CD4-positive, alpha-beta T cell treated with Interleukin-1 beta for 1 hour (primary cell): ENCODE measurements around the gene MARVELD1.

Source experiments
- DNase-seq, 2 donors: peaks; one replicate each; pipeline ENCODE4 v3.0.0-alpha.2; 2020 to 2022

MARVELD1 gene

DNA sequence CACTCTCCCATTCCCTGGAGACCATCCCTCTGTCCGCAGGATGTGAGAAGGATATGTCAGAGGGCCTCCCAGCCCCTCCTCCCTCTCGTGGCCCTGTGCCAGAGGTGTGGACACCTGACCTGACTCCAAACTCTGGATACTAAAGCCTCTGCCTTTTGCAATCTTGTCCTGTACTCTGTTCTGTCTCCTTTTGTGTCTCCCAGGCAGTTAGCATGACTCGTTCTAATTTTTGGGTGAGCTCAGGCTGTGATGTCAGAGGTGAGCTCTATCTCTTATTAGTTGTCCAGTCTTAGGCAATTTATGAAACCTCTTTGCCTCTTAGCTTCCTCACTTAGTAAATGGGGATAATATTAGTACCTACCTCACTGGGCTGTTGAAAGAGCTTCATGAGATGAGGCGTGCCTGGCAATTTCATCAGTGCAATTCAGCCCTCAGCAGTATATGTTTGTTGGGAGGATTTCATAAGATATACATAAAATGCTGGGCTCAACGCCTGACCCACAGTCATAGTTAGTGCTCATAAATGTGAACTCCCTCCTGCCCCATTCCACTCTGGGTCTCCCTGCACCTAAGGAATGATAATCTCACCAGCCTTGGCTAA lies 10.9 kb downstream of the MARVELD1 start:
- DNase-seq = peak in 1 of 2 donors; percentile 17

DNA sequence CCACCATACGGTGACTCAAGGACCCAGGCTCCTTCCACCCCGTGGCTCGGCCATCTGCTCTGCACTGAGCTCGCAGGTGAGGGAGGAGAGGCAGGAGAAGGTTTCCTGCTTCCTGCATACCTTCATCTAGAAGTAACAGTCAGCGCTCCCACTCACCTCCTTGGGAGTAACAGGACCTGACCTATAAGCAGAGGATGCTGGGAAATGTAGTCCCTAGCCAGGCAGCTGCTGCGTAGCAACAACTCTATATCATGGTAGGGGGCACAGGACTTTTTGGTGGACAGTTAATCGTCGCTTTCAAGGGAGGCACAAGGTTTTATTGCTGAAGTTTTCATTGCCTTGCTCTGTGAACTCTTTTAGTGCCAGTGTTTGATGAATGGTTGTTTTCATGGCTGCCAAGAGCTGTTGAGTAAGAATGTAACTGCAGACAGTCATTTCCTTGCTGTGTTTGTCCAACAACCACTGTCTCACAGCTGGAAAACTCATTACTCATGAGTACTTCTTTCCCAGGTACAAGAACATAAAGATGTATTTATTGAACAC lies 13.2 kb downstream of the MARVELD1 start:
- no peak for DNase-seq

DNA sequence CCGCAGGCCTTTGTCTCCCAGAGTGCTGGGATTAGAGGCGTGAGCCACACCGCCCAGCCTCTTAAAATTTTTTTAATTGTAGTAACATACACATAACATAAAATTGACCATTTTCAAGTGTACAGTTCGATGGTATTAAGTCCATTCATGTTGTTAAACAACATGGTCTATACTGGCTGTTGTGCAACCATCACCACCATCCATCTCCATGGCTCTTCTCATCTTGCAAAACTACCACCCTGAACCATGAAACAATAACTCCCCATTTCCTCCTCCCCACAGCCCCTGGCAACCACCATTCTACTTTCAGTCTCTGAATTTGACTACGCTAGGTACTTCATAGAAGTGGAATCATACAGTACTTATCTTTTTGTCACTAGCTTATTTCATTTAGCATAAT lies 15.5 kb downstream of the MARVELD1 start:
- no peak for DNase-seq

DNA sequence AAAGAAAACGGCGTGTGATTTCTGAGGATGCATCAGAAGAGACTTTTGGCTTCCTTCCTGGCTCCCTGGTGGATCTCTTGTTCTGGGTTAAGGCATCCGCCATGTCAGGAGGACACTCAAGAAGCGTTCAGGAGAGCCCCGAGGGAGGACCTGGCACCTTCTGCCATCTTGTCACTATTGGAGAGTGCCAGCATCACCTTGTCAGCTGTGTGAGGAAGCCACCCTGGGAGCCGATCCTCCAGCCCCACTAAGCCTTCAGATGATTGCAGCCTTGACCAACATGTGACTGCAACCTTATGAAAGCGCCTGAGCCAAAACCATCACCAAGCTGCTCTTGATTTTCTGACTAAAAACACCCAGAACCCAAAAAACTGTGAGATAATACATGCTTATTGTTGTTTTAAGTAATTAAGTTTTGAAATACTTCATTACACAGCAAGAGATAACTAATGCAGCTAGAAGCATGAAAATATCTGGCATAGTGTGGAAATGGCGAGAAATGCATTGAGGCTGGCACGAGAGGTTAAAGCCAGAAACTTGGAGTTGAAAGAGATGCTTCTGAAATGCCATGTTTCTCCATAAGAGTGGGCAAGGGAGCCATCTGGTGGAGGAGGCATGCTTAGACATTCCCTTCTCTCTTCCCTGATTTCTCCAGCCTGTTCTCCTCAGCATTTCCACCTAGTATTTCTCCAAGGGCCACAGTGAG lies 18.0 kb downstream of the MARVELD1 start:
- peak; percentile 52 to 65 for DNase-seq

DNA sequence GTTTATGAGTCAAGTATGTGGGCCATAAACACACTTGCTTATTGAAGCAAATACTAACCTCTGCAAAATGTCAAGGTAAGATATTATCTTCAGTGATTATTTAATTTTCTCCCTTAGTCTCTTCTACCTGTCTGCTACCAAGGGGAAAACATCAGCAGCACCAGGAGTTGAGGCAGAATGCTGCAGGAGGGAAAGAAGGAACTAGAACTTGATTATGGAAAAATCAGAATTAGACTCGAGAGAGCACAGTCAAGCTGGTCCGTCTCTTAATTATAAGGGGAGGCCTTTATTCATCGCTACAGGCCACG lies 18.5 kb downstream of the MARVELD1 start:
- no peak for DNase-seq

DNA sequence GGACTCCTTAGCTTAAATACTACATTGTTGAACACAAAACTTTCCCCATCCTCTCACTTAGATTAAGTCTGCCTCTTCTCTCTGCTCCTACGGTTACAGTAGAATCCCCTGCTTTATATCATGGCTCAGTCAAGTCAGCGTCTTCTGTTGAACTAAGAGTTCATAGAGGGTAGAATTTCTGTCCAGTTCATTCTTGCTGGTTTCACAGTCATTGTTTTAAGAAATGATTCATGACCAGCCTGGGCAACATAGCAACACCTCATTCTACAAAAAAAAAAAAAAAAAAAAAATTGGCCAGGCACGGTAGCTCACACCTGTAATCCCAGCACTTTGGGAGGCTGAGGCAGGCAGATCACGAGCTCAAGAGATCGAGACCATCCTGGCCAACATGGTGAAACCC lies 19.7 kb downstream of the MARVELD1 start:
- no peak for DNase-seq

DNA sequence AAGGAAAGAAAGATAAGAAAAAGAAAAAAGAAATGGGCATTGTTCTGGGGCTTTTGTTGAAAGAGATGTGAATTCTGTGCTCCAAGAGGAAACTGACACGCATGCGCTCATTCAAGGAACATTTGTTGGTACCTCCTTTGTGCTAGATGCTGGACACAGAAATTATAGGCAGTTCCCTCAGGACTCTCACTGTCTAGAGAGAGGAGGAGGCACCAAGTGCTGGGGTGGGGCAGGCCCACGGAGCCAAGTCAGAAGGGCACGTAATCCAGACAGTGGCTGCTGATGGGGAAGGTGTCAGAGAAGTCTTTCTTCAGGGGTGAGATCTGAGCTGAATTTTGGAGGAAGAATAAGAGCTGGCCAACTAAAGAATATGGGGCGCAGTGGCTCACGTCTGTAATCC lies 20.5 kb downstream of the MARVELD1 start:
- no peak for DNase-seq

DNA sequence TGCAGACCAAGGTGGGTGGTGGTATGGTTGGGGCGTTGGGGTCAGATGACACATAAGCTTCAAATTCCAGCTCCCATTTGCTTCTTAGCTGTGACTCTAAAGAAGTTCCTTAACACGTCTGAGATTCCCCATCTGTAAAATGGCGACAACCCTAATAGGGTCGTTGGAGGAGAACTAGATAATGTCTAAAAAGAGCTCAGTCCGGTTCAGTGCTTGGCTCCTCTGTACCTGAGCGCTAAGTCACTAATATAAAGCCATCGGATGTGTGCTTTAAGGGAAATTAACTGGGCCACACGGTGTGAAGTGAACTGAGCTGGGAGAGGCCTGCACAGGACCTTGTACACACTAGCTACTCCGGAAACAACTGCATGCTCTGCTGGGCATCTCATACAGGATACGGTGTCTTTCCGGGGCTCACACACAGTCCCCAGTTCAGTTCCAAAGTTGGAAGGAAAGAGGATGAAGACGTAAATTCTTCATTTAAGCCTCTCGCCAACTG lies 22.9 kb downstream of the MARVELD1 start:
- no peak for DNase-seq

DNA sequence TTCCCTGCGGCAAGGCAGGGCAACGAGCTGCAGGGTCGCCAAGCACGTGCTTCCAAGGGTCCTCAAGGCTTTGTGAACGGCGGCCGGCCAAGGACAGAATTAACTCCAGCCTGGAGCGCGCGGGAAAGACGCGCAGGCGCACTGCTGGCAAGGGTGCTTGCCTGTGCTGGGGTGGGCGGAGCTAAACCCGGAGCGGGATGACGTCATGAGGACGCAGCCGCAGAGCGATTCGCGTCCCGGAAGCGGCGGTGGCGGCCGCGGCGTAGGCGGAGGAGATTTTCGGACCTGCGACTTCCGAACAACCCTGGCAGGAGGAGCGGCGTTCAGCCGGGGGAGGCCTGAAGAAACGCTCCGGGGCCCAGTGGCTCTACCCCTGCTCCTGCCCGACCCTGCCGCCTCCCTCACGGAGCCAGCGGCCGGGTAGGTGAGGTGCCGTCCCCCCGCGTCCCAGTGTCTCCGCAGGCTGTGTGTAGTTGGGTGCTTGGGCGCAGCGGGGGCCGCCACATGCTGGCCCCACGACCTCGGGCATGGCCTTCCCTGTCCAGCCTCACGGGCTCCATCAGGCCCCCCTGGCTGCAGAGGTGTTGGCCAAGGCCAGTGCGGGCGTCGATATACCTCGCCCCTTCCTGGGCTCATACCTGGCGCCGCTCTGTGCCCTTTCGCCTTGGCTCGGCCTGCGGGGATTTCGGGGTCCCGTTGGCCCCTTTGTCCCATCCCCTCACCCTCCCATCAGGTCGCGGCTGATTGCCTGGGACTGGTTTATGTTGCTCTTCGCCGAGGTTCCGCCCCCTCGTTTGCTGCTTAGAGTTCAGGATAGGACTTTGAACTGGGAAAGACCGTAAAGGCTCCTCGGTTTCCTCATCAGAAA lies 23.6 kb downstream of the MARVELD1 start, which contains the start of gene ZFYVE27:
Gene ZFYVE27 (plus strand): TSS at position 227 of the 868 bp plus-strand sequence. CDS start 1,350 bp downstream, outside the sequence.
- peak; percentile 96 for DNase-seq

DNA sequence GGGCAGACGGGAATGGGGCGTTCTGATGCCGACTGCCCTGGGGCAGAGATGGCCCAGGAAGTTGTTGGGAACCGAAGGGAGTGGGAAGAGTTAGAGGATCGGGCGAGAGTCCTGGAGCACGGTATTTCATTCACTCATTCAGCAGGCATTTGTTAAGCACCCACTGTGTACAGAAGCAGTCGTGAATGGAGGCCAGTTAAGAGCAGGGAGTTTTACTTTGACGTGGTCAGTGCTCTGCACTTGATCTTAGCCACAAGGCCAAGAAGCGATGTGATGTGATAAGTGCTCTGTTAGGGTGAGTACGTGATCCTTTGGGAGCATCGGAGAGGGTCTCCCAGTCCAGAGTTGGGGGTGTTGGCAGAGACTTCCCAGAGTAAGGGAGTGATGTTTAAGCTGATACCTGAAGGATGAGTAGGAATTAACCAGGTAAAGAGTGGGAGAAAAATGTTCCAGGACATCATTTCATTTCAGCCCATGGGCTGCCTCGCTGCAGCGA lies 24.3 kb downstream of the MARVELD1 start:
- no peak for DNase-seq

DNA sequence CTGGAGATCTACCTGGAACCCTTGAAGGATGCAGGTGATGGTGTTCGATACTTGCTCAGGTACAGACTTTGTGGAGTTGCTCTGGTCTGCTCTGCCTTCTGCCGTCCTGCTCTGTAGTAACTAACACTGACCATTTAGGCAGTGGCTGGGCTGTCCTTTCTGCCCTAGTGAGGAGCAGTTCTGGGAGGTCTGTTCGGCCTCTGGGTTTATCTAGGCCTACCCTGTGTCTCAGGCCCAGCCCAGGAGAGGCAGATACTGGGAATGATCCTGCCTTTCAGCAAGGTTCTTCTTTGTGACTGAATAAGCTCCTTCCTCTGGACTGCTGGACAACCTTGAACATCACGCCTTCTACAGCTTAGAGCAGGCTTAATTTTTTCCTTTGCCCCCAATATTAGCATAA lies 25.1 kb downstream of the MARVELD1 start:
- no peak for DNase-seq

DNA sequence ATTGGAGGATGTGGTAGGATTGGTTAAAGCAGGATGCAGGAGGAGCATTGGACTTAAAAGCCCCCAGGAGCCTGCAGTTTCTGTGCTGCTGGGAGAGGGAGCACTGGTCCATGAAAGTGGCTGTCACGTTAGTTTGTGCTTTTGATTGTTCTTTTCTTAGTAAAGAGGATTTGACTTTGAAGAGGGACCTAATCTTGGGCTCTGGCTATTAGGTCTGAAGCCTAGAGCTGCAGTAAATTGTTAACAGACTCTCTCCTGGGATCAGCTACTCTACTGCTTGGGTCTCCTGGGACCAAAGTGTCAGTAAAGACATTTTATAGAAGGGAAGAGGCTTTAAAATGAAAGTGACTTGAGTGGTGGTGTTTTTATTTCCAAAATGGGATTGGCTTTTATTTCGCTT lies 27.1 kb downstream of the MARVELD1 start:
- DNase-seq = no peak

DNA sequence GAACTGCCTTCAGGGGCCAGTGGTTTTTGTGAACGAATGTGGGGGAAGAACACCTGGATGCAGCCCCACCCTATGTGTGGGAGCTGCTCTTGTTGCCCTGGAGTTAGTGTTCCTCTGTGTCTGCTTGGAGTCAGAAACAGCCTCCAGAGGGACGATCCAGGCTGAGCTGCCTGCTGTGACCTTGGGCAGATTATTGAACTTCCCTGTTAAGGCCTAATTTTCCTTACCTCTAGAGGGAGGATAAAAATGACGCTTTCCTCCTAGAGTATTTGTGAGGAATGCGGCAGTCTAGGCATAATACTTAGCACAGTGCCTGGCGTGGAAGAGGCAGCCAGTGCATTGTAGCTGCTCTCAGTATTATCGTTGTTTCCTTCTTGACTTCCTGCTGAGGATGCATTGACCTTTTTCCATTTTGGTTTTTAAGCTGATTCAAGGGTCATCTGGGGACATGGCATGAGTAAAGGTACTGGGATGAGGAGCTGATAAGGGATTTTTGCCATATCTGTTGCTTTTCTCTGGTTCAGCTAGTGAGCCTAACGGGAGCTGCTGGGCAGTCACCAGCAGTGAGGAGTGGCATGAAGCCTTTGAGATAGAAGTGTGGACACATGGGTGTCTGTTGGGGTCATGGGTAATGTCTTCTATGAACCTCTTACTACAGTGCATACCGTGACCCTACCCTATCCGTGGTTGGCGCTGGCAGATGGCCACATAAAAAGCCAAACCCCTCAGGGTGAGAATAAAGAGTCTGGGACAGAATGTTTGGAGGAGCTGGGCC lies 29.8 kb downstream of the MARVELD1 start:
- DNase-seq = no peak

DNA sequence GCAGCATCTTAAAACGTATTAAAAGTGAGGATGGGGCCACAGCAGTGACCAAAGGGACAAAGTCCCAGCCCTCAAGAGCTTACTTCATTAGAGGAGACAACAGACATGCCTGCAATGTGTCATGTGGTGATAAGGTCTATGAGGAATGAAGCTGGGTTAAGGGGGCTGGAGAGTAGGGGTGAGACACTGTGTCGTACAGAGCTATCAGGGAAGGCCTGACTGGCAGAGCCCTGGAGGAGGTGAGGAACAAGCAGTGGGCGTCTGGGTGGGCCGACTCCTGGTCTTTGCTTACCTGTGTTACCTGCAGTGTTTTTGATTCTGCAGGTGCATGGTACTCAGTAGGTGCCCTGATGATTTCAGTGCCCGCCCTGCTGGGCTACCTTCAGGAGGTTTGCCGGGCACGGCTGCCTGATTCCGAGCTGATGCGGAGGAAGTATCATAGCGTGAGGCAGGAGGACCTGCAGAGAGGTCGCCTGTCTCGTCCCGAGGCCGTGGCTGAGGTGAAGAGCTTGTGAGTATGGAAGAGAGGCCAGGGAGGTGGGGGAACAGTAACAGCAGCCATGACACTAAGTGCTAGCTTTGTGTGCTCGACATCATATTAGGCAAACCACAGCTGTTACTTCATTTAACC lies 31.0 kb downstream of the MARVELD1 start:
- no peak for DNase-seq

DNA sequence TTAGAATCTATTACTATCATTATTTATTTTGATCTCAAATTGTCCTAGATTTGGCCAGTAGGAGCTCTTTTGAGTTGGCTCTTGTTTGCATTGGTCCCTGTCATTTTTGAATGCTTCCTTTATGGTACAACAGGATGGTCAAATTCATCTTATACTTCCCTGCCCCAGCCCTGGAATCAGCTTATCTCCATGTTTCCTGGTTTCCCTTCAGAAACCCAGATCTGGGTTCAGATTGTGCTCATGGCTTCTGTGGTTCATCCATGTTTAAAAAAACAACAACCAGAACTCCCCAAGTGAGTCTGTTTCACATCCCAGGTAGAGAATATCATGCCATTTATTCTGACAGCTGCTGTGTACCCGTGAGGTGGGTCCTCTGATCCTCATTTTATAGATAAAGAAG lies 34.0 kb downstream of the MARVELD1 start:
- DNase-seq = no peak

DNA sequence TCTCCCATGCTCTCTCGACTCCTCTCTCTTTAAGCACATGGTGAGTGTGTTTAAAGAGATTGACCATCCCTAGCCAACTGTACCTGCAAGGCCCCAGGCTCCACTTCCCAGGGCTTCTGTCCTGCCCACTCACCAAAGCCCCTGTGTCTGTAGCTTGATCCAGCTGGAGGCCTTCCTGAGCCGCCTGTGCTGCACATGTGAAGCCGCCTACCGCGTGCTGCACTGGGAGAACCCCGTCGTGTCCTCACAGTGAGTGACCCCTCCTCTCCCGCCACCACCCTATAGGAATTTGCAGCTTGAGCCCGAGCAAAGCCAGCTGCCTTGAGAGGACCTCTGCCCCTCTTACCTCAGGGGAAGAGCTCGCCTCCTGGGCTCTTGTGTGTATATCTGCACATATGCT lies 34.6 kb downstream of the MARVELD1 start:
- no peak for DNase-seq

DNA sequence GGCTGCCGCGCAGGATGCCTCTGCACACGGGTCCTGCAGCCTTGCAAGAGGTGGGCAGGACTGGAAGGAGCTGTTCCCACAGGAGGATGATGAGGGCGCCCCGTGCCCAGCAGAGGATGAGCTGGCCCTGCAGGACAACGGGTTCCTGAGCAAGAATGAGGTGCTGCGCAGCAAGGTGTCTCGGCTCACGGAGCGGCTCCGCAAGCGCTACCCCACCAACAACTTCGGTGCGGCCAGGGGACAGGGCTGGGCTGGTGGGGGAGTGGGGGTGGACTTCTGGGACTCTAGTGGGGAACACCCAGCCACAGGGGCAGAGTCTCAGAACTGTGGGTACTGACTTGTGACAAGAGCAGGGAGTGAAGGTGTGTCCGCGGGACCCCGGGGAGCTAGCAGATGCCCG lies 39.4 kb downstream of the MARVELD1 start:
- DNase-seq = no peak

DNA sequence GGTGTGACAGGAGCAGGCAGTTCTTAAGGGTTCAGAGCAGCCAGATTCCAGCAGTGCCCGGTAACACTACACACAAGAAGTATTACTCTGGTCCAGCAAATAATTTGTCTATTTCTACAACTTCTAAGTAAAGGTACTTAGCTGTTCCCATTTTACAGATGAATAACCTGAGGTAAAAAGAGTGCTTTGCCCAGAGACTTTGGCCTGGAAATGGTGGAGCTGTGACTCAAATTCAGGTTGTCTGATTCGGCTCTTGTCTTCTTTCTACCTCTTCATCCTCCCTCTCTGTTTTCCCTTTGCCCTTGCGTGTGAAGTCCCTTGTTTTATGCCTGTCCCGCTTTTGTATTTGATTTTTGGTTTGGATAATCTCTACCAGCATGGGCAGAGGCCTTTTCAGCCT lies 41.2 kb downstream of the MARVELD1 start:
- DNase-seq = no peak

DNA sequence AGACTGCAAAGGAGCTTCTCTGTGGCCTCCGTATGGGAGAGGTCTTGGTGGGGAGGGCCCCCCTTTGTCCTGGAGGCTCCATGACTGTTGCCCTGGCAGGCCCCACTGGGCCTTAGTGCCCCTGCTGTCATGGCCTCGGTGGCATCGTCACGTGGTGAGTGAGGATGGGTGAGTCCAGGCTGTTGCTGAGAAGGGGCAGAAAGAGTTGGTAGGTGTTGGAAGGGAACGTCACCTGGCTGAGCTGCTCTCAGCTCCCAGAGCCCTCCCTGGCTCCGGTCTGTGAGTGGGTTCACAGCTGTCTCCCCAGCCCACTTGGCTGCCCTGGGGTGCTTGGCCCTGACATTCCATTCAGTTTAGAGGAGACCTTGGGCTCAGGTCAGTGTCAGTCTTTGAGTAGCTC lies 42.2 kb downstream of the MARVELD1 start:
- DNase-seq = no peak

DNA sequence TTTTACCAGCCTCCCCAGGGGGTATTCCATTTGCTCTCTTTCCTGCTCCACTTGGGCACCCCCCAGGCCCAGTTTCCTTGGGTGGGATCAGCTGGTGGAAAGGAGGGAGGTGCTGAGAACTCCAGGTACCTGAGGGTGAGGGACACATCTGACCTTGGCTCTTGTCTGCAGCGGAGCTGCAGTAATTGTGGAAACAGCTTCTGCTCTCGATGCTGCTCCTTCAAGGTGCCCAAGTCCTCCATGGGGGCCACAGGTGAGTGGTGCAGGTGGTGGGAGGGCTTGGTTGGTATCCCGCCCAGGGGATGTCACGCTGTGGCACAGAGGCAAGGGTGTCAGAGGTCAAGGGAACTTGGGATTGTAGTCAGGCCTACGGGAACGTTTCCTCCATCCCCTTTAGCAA lies 43.9 kb downstream of the MARVELD1 start:
- no peak for DNase-seq

DNA sequence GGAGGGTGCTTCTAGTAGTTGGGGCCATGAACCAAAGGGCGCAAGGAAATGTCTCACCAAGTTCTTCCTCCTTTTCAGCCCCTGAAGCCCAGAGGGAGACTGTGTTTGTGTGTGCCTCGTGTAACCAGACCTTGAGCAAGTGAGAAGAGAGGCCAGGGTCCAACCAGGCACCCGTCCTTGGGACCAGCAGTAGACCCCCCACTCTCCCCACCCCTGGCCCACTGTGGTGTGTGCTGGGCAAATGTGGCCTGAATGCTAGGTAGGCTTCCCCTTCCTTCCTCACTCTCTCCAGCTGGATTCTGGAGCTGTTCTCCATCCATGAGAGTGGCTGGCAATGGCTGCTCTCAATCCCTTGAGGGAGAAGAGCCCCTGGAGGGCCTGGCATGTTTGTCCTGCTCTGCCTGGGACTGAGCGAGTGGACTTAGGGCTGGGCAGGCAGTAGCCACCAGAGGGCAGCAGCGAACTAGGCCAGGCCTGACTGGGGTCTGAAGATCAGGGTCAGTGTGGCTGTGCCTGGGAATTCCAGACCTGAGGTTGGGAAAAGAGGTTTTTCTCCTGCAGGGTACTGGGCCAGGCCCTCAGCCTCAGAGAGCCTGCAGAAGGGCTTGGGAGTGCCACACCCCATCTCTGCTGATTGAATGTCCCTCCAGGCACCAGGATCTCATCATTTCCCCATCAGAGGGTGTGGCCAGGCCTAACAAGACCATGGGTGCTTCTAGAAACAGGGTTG lies 45.8 kb downstream of the MARVELD1 start:
- DNase-seq = peak; percentile 36 to 42
